ENCODE data around the gene PODXL2.
"Not testable (repeated sequence)": the region's sequence is repeated elsewhere in the genome, so short reads cannot be mapped to it uniquely, and the experiment has no call there.

Gene PODXL2

DNA sequence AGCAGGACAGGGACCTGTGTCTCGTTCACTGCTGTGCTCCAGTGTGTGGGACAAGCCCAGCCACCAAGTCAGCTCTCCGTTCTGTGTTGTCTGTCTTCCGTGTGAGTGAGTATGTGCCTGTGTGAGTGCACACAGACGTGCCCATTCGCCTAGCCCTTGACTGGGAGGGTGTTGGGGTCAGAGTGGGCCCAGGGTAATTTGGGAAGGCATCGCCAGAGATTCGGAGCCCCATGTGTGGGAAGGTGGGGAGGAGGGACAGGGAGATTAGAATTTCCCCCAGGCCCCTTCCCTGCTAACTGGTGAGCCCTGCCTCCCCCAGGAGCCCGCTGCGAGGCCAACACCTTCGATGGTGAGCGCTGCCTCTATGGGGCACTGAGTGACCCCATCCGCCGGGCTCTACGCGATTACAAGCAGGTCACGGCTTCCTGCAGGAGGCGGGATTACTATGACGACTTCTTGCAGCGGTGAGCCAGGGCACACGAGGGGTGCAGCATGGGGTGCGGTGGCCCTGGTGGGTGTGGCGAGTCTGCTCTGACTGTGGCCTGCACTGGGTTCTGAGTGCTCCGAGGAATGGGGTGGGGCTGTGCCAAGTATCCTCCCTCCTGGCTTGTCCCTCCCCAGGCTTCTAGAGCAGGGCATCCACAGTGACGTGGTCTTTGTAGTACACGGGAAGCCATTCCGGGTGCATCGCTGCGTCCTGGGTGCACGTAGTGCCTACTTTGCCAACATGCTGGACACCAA lies 46.8 kb downstream of the PODXL2 start:
- DNase-seq: no peak

DNA sequence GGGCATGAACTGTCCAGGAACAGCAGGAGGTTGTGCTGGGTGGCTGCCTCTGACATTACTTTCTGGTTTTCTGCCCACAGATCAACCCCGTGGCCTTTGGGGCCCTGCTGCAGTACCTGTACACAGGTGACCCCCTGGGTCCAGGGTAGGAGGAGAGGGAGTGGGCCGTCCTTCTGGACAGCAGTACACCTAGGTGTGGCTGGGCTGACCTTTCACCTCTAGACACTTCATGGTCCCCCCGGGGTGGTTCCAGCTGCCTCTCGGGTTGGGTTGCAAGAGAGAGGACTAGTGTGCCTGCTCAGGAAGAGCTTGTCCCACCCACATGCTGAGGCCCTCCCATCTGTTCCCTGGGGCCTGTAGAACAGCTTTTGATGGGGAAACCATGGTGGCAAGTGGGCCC lies 47.5 kb downstream of the PODXL2 start:
- DNase-seq: no peak

DNA sequence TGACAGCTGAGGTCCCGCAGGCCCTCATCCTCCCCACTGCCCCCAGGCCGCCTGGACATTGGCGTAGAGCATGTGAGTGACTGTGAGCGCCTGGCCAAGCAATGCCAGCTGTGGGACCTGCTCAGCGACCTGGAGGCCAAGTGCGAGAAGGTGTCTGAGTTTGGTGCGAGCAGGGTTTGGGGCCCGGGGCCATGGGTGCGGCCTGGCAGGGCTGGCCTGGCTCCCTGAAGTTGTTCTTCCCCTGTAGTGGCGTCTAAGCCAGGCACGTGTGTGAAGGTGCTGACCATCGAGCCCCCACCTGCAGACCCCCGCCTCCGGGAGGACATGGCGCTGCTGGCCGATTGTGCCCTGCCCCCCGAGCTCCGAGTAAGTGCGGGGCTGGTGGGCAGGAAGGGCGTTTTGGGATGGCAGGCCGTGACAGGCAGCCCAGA lies 48.0 kb downstream of the PODXL2 start:
- DNase-seq: no peak

DNA sequence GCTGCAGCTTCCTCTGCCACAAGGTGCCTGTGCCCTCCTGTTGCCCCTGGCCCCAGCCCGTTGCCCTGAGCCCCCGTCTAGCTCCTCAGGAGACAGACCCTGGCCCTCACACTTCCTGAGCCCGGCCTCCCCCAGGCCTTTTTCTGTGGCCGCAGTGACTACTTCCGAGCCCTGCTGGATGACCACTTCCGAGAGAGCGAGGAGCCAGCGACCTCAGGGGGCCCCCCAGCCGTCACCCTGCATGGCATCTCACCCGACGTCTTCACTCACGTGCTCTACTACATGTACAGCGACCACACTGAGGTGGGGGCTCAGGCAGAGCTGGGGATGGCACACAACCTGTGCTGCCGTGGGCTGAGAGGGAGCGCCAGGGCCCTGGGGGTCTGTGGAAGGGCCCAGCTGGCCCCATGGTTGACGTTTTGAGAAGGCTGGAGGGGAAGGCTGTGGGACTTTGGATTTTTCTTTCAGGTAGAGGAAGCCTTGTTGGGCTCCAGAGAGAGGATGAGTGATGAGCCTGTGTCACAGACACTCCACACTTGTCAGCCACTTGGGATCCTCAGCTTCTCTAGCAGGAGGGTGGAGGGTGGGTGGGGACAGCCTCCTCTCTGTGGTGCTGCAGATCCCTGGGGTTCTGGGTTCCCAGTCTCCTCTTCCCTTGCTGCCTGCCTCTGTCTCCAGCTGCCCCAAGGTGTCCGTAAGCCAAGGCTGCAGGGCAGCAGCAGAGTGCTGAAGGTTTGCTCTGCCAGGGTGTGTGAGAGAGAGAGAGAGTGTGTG lies 48.7 kb downstream of the PODXL2 start:
- no peak for DNase-seq

DNA sequence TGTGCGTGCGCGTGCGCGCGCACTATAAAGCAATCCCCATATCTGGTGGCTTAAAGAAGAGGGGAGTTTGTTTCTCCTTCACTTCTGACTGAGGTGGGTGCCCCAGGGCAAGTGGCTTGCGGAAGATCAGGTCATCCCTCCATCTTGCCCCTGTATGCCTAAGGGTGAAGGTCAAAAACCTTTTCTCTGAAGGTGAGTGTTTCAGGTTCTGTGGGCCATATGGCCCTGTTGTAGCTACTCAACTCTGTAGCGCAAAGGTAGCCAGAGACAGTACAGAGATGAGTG lies 49.3 kb downstream of the PODXL2 start:
- no peak for DNase-seq

DNA sequence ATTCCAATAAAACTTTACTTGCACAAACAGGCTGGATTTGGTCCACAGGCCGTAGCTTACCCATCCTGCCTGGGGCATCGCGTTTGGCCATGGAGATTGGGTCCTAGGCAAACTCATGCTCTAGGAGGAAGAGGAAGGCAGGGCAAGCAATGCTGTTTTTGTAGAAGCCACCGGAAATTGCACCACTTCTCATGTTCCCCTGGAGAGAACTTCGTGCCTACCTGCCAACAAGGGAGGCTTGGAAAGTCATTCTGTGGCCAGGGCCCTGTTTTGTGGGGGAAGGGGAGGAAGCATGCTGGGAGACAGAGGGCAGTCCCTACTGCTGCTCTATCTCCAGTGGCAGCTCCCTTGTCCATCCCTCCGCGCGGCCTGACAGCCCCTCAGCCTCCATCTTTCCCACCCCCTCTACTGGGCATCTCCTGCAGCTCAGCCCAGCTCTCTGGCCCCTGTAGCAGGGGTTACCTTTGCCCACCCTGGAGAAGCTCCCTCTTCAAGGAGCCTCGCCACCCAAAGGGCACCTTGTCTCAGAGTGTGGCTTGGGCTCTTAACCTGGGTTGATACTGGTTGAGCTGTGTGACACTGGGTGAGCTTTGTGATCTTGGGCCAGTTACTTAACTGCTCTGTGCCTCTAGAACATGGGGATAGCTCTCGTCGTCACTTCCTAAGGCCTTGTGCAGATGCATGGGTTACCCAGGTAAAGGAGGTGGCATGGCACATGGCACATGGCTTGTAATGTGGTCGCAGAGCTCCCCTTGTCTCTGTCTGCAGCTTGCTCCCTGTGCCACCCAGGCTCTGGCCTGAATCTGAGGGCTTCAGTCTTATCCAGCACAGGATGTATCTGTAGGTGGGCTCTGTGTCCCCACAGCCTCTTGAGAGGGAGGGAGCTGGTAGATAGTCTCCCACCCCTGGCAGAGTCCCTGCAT lies 49.9 kb downstream of the PODXL2 start:
- DNase-seq: no peak

DNA sequence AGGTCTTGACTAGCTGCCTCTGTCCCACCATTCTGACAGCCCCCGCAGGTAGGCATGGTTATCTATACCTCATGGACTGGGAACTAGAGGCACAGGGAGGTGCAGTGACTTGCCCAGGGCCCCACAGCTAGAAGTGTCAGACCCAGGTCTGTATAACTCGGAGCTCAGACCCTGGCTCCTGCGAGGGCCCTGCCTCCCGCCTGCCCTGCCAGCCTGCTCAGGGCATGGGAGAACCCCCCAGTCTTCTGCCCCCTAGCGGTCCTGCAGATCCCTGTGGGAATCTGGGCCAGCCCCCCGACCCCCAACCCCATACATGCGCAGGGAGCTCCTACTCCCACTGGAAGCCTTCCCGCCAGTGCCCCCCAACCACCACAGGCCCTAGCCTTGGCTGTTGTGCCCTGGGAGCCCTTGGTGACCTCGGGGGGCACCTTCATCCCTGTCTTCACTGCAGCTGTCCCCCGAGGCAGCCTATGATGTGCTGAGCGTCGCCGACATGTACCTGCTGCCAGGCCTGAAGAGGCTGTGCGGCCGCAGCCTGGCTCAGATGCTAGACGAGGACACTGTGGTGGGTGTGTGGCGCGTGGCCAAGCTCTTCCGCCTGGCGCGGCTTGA lies 50.7 kb downstream of the PODXL2 start:
- DNase-seq: no peak

DNA sequence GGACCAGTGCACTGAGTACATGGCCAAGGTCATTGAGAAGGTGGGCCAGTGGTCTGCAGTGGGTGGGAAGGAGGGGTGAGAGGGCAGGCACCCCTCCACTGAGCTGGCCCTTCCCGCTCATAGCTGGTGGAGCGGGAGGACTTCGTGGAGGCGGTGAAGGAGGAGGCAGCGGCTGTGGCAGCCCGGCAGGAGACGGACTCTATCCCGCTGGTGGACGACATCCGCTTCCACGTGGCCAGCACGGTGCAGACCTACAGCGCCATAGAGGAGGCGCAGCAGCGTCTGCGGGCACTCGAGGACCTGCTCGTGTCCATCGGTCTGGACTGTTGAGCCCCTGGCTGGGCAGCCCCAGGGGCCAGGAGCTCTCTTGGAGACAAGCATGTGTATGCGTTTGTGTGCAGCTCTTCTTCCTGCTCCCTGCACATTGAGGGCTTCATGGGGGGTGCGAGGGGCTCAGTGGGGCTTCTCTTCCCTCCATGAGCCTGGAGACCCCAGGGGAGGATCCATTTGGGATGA lies 51.2 kb downstream of the PODXL2 start:
- DNase-seq: no peak

DNA sequence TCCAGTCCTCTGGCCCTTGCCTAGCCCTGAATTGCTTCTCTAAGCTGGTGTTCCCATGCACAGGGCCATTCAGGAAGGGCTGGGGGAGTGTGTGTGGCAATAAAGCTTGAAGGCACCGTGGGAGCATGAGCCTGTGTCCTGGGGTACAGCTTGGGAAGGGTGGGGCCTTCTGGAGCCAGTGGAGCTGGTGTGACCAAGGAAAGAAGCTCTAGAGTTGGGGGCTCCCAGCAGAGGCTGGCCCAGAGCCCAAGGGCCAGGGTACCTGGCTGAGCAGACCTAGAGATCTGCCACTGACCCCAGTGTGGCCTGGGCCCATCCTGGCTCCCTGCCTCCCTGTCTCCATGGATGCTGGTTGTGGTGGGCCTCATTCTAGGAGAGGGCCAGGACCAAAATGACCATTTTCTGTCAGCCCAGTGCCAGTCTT lies 51.8 kb downstream of the PODXL2 start:
- no peak for DNase-seq

DNA sequence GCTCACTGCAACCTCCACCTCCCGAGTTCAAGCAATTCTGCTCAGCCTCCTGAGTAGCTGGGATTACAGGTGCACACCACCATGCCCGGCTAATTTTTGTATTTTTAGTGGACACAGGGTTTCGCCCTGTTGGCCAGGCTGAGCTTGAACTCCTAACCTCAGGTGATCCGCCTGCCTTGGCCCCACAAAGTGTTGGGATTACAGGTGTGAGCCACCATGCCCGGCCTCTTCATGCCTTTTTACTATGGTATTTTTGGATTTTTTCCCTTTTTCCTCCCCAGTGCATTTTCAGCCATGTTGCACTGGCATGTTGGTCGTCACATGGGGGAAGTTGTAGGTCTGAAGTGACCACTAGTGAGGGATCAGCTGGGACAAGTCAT lies 53.2 kb downstream of the PODXL2 start:
- DNase-seq: not testable (repeated sequence)

DNA sequence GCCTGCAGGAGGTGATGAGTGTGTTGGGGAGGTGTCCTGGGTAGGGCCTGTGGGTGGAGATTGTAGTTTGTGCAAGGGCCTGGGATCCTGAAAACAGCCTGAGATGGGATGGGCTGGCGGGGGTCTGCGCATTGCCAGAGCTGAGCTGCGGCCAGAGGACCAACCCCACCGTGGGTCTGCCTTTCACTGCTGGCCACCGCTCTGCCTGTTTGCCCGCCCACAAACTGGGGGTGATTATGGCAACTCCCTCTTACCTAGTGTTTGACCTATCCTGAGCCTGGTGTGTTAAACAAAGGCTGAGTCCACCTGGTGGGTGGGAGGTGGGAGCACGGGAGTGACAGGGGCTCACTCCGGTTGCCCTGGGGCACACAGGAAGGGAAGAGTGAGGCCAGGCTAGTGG lies 53.6 kb downstream of the PODXL2 start:
- no peak for DNase-seq

DNA sequence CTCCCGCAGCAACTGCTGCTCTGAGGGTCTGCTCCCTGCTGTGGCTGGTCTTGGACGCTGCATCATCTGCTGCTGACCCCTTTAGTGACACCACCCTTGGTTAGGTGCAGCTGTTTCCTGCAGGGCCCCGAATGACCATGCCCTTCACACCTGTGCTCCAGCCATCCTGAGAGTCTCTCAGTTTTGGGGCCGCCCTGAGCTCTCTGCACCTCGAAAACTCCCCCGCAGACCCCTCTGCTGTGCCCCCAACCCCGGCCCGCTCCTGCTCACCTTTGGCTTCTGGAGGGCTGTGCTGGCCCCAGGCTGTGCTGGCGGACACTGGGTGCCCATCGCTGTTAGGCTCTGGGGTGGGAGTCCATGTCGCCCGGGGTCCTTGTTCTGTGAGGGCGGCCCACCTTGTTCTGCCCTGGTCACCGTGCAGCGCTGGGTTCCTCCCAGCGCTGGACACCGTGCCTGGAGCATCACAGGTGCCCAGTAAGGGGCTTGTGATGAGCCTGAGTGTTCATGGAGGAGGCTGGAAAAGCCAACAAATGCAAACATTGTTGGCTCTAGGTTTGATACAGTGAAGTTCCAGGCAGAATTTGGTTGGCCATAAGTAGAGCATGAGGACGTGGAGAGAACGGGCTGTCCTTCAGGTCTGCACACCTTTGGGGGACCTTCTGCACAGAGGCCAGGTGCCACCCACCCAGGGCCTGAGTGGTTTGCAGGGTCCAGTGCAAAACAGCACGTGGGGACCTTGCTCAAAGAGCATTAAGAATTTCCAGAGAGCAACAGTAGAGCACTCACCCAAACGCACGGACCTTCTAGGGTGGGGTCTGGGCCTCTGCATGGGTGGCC lies 56.1 kb downstream of the PODXL2 start:
- DNase-seq: no peak

DNA sequence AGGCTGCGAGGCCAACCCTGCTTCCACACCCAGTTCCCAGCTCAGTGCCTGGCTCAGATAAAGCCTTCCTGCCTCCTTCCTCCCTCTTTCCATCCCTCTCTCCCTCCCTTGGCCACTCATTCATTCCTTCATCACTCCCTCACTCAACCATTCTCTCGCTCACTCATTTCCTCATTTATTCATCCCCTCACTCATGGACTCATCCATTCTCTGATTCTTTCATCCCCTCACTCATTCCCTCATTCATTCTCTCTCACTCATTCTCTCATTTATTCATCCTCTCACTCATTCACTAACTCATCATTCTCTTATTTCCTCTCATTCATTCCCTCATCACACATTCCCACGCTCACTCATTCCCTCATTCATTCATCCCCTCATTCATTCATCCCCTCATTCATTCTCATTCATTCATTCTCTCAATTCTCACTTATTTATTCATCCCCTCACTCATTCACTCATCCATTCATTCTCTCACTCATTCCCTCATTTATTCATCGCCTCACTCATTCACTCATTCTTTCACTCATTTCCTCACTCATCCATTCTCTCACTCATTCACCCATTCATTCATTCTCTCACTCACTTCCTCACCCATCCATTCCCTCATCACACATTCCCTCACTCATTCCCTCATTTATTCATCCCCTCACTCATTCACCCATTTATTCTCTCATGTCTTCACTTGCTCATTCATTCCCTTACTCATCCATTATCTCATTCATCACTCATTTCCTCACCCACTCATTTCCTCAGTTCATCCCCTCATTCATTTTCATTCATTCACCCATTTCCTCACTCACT lies 56.9 kb downstream of the PODXL2 start:
- no peak for DNase-seq

DNA sequence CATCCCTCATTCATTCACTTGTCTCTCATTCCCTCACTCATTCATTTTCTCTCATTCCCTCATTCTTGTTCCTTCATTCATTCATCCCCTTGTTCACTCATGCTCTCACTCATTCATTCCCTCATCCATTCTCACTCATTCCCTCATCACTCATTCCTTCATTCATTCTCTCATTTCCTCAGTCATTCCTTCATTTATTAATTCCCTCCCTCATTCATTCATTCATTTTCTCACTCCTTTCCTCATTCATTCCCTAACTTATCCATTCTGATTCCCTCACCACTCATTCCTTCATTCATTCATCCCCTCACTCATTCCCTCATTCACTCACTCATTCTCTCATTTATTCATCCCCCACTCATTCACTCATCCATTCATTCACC lies 57.5 kb downstream of the PODXL2 start:
- DNase-seq: no peak

DNA sequence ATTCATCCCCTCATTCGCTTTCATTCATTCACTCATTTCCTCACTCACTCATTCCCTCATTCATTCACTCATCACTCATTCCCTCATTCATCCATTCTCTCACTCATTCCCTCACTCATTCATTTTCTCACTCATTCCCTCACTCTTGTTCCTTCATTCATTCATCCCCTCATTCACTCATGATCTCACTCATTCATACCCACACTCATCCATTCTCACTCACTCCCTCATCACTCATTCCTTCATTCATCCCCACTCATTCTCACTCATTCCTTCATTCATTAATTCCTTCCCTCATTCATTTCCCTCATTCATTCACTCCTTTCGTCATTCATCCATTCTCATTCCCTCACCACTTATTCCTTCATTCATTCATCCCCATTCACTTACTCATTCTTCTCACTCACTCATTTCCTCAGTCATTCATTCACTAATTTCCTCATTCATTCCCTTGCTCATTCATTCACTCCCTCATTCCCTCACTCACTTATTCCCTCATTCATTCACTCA lies 58.3 kb downstream of the PODXL2 start:
- DNase-seq: no peak

DNA sequence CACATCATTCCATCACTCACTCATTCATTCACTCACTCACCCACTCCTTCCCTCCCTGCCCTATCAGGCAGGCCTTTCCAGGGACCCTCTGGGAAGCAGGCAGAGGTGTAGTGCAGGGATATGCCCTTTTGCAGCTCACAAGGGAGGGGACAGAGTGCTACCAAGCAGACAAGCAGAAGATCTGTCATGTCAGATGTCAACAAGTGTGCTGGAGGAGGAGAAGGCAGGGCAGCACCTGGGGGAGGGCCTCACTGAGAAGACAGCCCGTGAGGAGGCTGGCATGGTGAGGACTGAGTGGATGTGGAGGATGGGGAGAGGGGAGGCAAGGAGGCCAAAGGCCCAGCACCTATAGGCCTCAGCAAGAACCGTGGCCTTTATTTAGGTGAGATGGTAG lies 59.0 kb downstream of the PODXL2 start:
- no peak for DNase-seq

DNA sequence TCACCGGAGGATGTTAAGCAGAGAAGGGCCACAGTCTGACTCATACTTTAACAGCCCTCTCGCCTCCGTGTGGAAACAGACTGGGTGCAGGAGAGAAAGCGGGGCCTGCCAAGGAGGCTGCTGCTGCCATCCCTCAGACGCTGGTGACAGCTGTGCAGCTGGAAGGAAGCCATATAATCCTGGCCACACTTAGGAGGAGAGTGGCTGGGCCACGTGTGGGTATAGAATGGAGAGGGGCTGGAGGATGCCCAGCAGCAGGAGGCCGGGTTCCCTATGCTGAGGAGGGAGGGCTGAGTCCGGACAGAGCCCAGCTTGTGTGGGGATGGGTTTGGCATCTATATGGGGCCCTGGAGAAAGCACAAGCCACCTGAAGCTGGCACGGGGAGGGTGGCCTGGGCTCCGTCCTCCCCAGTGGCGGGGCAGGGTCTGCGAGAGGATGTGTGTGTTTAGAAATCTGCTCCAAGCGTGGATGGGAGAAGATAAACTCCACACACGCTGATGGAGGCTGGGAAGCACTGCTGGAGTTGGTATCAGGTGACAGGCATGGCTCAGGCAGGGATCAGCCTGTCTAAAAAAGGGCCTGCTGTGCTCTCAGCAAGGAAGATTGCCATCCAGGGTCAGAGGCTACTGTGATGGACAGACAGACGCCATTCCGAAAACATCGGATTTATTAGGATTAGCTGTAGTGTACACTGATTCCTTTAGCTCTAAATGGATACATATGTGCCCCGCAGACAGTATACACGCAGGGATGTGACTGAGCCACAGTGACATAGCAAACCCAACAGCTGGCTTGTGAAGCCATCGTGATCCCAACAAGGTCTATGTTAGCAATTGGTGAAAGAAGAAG lies 59.7 kb downstream of the PODXL2 start:
- DNase-seq: no peak

DNA sequence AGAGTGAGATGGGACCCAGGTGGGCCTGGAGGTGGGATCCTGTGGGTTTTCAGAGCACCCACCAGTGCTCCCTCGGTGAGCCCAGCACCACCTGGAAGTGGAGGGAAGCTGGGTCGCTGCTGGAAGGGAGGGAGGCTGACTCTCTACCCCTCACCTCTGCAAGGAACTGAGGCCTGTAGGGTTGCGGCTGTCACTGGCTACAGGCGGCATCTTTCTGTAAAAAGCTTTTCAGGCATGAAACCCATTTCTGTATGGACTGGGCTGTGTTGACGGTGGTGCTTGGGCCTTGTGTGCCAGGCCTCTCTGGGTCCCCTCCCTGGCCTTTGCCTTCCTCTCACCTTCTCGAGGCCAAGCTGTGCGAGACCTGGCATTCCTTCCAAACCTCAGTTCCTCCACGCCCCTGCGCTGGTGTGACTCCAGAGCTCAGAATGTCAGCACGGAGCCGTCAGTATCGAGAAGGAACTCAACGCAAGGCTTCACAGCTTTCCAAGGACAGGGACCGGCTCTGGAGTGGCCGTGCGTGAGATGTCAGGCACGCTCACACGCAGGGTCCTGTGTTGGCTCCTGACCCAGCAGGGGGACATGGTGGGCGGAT lies 60.4 kb downstream of the PODXL2 start:
- no peak for DNase-seq

DNA sequence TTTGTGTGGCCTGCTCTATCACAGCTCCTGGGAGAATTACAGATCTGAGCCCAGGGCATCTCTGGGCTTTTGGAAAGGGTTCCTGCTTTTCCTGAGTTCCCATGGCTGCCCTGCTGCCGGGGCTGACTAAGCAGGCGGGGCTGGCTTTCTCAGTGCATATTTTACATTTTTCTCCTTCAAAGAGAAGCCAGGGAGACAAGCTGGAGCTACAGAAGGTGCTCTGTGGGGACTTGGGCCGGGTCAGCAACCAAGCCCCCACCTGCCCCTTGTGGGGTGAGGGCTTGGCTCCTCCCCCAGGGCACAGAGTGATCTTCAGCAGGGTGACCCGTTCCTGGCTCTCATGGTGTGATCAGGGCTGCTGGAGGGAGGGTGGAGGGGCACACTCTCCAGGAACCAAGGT lies 61.1 kb downstream of the PODXL2 start:
- no peak for DNase-seq
